NCI-H2196 treated with DMSO at 0.1 percent for 48 hours (cell line): ENCODE results near the gene GPC5.

Source experiments
- DNase-seq: peaks from one replicate; lab custom pipeline; 2025; ENCODE audit not compliant: unreplicated experiment; lab: John Stamatoyannopoulos, UW

Gene GPC5

DNA sequence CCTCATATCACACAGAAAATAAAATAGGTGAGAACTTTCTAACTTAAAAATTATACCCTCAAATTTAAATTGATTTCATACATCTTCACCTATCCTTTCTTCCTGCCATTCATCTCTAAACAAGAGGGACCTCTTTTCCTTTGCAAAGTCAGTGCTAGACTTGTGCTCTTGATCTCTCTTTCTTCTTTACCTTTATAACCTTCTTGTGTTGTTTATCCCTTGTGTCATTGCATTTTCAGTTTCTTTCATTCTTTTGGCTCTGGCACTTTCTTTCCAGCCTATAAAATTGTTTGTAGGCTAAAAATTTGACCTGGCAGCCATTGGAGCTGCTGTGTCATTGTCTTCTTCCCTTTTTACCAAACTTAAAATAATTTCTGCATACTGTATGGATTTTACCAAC, 190.1 kb downstream of the GPC5 start:
- DNase-seq = no peak

GRCh38 chr13:91592056-91593014, 193.9 kb downstream of the GPC5 start:
- DNase-seq = no peak

DNA sequence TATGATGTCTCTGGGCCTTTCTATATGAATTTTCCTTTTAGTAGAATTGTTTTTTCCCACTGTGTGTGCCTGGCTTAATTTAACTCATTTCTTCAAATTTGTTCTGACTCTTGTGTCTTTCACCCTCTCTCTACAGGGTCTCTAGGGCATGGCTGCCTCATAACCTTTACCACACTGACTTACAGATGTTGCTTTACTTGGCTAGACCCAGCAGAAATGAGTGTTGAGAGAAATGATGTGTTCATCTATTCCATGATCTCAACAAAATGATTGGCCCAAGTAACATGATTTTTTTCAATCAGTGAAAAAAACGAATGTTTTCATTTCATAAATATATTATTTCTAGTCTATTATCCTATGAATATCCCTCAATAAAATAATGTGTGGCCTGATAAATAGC, 195.0 kb downstream of the GPC5 start:
- no peak for DNase-seq

GRCh38 chr13:91594061-91594460, 195.6 kb downstream of the GPC5 start:
- DNase-seq = no peak

GRCh38 chr13:91595677-91596076, 197.3 kb downstream of the GPC5 start:
- DNase-seq = no peak

- no peak for DNase-seq
Observed at GRCh38 chr13:91596842-91597241, 198.4 kb downstream of the GPC5 start.

DNA sequence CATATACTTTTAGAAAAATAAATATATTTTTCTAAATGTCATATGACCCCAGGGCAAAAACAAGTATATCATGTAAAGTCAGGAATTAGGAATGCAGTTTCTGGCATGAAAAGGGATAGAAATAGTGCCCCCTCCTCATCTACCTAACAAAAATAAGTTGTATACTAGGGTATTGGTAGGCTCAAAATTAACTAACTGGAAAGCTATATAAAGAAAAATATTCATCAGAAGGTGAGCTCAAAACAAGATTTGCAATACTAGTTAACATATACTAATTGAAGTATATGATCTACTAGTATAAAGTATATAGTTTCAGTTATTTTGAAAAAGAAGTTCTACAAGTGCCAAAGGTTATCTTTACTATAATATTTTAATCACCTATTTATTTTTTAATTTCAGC, 200.2 kb downstream of the GPC5 start:
- no peak for DNase-seq

DNA sequence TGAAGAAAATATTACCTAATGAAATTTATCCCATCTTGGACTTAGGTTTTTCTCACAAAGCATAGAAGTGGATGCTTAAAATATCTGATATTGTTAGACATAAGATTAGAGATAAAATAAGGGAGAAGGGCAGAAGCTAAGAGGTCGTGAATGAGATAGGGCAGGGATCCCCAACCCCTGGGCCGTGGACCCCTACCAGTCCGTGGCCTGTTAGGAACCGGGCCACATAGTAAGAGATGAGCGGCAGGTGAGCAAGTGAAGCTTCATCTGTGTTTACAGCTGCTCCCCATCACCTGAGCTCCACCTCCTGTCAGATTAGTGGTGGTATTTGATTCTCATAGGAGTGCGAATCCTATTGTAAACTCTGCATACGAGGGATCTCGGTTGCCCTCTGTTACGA, 202.9 kb downstream of the GPC5 start:
- DNase-seq = no peak

DNA sequence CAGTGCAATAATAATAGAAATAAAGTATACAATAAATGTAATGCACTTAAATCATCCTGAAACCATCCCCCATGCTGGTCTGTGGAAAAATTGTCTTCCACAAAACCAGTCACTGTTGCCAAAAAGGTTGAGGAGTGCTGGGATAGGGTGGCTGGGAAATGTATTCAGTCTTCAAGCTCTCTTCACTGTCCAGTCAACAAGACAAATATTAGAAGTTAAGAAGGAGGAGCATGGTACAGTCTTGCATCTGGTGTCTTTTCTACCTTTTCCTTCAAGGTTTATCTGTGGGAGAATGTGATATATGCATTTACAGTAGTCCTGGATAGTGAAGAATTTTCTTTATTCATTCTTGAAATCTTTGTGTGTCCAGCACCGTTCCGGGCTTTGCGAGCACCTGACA, 203.4 kb downstream of the GPC5 start:
- DNase-seq = no peak

DNA sequence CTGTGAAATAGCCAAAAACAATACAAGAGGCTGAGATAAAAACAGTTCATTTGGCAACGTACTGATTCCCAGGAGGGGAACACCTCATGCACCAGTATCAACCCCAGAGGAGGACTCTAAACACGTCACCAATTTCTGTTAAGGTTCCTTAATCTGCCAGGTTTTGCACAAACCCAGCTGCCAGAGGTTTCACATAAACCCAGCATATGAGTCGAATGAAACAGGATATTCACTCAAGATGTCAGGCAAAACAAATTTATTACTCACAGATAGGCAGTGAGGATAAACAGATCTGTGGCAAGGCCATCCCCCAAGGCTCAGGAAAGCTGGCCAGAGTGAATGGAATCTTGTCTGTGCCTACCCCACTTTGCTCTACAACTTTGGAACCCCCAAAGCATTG, 210.9 kb downstream of the GPC5 start:
- DNase-seq = no peak

GRCh38 chr13:91618315-91618714, 219.9 kb downstream of the GPC5 start:
- DNase-seq = no peak

- DNase-seq = no peak
Observed at GRCh38 chr13:91620670-91621141, 222.3 kb downstream of the GPC5 start.

DNA sequence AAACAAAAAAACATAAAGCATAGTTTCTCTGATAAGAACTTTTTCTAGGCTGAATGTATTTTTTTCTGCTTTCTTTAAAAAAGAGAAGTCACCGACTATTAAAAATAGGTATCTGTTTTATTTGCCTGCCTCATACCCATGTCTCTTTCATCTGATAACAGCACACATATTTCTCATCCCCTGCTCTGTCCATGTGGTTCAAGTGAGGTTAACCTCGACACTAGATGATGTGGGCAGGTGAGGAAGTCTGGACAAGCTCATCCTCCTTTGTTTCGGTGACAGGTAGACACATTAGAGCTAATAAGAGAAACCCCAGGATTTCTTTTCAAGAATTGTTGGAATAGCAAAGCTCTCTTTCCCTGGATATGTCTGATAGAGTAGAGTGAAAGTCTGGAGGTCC, 222.7 kb downstream of the GPC5 start:
- DNase-seq = no peak

DNA sequence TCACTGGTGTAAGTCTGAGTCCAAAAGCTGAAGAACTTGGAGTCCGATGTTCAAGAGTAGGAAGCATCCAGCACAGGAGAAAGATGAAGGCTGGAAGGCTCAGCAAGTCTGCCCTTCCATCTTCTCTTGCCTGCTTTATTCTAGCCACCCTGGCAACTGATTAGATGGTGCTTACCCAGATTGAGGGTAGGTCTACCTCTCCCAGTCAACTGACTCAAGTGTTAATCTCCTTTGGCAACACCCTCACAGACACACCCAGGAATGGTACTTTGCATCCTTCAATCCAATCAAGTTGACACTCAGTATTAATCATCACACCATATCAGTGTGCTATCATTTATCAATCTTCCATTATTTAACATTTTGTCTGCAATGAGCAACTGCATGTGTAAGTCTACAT, 223.5 kb downstream of the GPC5 start:
- no peak for DNase-seq

- DNase-seq = no peak
Observed at GRCh38 chr13:91622778-91623550, 224.5 kb downstream of the GPC5 start.

- no peak for DNase-seq
Observed at GRCh38 chr13:91627952-91628739, 229.7 kb downstream of the GPC5 start.

- no peak for DNase-seq
Observed at GRCh38 chr13:91630946-91631345, 232.5 kb downstream of the GPC5 start.

DNA sequence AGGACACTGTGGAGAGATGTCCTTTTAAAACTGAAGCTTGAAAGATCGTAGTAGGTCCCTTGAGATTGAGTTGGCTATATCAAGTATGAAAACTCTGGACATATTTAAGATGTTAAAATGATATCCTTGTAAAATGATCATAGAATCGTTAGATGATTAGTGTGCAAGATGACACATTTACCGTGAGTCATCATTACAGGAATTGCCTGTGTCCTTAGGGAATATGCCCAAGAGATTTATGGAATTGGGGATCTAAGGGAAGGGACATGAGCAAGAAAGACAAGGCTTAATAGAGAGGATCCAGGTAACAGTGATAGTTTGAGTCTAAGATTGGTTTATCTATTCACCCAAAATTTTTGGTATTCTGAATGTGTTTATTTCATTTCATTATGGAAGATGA, 233.7 kb downstream of the GPC5 start:
- DNase-seq = no peak

DNA sequence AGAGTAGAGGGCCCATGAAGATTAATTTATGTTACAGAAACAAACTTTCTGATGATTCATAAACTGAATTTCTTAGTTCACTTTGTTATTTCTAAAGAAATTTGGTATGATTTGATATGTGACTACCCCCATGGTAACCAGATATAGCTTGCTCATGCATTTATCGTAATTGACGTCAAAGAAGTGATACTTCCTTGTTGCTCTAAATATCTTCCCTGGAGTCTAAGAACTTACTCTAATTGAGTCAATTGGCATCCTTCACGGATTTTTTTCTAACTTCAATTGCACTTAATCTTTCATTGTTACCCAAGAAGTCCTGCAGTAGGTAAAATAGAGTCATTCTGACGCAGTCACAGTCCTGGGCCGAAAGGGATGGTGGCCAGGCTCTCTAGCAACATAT, 240.9 kb downstream of the GPC5 start:
- no peak for DNase-seq

DNA sequence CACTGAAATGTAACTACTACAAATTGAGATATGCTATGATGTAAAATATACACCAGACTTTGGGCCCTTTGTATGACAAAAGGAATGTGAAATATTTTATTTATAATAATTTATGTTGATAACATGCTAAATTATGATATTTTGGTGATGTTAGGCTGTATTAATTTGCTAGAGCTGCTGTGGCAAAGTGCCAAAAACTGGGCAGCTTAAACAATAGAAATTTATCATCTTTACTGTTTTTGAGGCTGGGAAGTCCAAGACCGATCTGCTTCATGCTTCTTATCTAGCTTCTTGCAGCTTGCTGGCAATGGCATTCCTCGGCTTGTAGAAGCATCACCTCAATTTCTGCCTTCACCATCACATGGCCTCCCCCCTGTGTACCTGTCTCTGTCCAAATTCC, 245.0 kb downstream of the GPC5 start:
- no peak for DNase-seq

DNA sequence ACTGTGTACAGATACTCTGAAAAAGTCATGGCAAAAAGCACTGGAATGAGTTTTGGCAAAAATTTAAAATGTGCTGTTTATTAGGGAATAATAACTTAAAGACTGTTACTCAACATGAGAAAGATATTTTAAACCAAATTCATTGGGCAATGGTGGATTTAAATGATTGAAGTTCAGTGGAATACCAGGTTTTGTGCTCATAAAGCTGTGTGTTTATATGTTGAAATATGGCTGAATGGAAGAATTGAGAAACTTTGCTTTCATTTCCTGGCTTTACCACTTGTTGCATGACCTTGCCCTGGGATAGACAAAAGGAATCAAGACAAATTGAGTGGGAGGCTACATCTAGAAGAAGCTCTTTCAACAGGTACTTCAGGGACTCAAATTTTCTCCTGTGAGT, 246.4 kb downstream of the GPC5 start:
- DNase-seq = no peak
